NOMO-1 (cell line): ENCODE data around the gene GLRX.

Experiments used
- DNase-seq, 2 experiments: peaks; one replicate each; lab custom pipeline; 2025; ENCODE audit not compliant: unreplicated experiment in 2 of 2; lab: John Stamatoyannopoulos, UW

The GLRX gene

DNA sequence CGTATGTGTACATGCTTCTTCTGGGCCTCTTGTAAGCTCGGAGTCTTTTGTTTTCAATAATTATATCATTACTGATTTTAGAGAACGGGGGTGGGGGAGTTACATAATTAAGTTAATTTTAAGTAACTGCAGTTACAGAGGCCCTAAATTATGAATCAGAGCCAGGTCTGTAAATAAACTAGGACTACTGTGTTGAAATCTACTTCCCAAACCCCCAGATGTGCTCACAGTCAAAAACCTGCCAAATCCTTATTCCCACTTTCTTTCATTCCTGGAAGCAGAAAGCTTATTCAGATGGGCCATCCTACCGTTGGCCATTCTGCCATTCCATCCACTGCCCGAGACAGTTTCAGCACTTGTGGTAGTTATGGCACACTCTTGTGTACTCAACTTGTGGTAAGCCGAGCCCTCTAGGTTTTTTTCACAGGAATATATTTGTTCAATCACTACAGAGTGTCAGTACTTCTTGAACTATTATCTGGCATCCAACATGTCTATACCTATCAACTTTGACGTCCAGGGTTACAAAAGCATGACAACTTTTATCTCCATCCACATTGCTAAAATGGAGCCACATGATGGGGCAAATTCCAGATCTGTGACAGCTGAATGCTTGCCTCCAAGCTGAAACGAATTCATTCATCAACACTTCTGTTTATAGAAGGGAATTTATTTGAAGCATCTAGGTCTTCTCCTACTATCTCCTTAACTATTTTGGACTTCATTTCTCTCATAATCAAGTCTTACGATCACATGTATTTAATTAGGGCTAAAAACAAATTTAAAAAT lies 37.8 kb downstream of the GLRX start:
- no peak for DNase-seq

DNA sequence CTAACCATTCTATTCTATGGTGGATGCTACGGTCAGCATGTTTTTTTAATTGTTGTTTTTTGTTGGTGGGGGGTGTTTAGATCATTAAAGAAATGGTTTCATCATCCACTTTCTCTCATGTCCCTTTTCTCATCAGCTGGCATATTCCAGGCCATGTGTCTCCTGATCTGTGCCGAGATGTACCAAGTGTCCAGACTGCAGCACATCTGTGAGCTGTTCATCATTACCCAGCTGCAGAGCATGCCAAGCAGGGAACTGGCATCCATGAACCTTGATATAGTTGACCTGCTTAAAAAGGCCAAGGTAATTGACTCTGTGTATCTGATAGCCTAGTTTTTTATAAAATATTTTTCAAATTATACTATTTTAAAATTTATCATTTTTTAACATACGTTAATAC lies 38.9 kb downstream of the GLRX start:
- DNase-seq: no peak

DNA sequence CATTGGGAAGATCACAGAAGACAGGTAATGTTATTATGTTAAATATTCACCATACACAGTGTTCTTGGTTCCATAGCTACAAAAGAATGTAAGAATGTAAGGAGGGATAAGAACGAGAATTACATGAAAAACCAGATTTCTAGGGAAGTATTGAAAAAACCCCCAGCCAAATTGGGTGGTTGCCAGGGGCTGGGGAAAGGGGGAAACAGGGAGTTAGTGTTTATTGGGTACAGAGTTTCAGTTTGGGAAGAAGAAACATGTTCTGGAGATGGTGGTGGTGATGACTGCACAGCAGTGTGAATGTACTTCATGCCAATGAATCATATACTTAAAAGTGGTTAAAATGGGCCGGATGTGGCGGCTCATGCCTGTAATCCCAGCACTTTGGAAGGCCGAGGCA lies 40.3 kb downstream of the GLRX start:
- no peak for DNase-seq

DNA sequence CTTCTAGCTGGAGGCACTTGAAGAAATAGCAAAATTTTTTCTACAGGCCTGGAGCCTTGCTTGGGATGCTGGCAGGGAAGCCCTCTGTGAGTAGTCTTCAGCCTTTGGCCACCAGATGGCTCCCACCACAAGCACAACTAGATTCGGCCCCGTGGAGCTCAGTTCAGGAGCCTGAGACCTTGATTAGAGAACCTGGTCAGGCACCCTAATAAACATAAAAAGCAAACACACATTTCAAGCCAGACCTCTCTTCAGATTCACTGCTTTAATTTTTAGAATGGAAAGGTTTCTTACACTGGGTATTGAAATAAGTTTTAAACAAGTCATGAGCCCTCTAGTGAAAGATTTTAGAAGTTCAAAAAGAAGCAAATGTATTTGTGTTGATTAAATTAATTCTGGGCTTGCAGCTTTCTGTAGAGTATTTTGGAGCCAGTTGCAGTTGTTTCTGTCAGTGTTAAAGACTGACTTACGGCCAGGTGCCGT lies 41.4 kb downstream of the GLRX start:
- peak; percentile 70 to 73 for DNase-seq

DNA sequence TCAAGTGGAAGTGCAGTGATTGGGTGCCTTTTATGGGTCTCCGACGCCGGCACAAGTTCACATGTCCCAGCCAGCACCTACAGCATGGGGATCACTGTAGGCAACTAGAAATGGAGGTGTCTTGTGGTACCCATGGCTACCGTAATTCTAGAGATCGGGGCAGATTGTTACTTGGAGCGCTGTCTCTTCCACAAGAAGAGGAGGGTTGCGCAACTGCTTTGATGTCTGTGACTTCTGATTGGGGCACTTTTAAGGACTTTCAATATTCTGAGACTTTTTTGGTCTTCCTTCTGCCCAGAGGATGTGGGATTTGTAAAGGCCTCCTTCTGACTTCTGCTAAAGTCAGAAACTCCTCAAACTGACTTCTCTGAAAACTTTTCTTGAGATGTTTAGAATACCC lies 41.9 kb downstream of the GLRX start:
- DNase-seq: no peak

DNA sequence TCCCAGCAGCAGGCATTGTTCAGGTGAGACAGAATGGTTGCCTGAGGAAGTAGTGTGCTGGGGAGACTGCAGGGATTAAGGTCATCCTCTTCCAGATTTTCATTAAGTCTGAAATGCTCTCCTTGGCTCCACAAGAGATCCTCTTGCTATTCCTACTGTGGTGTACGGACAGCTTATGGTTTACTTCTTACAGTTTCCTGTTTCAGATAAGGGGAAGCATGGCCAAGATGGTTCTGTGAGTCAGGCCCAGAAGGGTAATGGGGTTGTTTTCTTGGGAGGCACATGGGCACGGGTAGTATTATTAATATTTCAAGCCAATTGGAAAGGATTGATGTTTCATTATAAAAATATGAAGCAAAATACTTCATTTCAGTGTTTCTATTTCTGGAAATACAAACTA lies 42.9 kb downstream of the GLRX start:
- peak in 1 of 2 experiments; percentile 52 for DNase-seq

DNA sequence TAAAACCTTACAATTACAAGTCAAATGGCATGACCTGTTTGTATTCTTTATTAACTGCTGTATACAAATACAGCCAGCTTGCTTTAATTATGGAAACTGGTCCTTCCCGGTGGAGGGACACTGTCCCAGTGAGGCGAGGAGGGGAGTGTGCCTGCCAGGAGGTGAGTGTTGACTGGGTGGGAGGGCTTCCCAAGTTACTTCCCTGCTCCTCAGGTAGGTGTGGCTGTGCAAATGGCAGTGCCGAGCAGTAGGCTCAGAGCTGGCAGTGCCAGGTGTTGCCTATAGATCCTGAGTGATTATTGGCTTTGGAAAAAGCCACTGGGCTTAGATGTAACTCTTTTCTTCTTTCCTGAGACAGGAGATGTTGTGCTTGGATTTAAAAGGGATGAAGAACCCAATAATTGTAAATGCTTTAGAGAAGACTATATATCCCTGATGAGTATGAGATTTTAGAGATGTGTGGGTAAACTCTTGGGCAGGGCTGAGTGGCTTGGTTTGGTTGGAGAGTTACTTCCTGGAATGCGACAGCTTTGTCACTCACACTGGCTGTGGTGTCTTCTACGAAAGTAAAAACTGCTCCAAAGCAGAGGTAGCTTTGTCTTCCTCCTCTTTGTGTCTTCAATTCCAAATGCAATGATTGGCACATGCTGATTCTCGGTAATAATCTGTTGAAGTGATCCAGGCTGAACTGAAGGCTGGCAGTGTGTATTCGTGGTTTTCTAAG lies 43.7 kb downstream of the GLRX start:
- DNase-seq: no peak

DNA sequence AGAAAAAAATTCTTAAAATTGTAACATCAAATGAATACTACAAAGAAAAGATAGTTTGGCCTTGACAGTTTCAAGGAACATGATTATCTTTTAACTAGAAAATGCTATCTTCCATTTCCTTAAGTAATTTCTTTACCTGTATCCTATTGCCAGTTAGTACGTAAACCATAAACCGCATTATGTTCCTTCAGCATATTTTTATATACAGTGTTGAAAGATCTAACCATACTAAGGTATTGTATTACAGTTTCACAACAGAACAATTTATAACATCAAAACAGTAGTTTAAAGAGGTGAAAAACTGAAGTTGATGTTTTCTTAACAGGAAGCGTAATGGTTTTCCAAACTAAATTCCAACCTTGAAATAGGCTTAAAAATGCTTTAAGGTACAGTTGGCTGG lies 45.1 kb downstream of the GLRX start:
- no peak for DNase-seq

DNA sequence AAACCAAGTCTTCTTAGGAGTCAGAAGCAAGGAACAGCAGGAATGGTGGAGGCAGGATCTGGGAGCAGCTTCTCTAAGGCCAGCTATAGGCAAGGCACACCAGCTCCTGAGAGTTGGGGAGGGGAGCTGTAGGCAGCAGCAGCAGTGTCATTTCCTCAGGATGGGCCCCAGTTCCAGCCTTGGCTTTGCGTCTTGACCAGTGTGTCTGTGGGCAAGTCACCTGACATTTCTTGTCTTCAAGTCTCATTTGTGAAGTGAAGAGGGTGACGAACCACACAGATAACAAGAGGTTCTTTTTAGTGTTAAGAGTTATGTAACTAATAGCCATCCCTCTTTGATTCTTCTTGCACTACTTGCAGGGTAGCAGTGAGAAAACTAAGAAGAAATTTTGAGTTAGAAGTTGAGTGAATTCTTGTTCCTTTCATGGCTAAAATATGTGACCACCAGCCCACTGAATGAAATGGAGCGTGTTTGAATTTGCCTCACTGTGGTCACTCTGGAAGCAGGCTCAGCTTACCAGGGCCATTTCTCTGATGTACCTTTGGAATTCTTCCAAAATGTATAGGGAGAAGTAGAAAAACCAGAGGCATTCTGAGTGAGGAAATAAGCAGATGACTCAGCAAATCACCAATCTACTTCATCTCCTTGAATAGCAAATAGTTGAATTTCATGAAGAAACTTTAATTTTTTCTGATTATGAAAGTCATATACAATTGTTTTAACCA lies 49.0 kb downstream of the GLRX start:
- no peak for DNase-seq

DNA sequence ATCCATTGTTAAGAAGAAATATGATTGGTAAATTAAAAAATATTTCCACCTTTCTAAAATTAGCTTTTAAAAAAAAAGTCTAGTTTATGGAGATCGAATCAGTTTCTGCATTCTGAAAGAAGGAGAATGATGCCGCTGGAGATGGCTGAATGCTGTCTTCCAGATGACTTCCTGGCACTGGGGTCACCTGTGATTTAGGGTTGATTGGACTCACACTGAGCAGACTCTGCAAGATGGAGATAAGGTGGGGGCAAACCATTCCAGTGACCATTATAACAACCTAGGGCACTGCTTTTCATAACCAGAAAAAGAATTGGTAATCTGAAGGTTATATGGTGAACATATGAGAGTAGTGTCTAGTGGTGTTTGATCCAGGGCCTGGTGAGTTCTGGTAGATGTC lies 50.6 kb downstream of the GLRX start:
- no peak for DNase-seq

DNA sequence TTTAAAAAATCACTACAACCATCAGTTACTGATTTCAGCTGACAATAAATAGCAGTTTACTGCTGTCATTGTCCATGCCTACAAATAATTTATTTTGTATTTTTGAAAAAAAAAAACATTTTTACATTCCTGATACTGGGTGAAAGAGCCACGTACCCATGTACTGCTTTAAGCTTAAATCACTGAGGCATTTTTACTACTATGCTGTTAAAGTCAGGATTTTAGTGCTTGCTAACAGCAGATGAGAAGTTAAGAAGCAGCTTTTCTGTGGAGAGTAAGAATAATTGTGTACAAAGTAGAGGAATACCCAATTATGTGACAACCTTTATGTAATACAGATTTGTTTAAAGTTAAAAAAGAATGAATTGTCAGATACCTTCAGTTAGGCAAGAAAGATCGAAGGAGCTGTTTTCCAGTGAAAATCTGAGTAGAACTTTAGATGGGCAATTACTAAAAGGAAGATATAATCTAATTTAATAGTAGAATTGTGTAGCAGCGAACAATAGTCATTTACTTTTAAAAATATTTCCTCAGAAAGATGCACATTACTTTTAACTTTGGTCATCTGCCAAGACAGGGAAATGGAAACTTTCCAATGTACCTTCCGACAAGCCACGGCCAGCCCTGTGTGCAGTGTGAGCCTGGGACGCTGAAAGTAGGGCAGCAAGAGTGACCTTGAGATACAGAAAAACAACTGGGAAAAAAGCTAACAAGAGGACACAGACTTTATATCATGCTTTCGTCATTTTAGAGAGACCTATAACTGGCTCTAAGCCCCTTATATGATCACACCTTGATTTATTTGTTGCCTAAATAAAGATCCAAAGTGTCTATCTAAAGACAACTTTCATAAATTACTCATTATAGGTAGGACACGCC lies 51.5 kb downstream of the GLRX start:
- no peak for DNase-seq

DNA sequence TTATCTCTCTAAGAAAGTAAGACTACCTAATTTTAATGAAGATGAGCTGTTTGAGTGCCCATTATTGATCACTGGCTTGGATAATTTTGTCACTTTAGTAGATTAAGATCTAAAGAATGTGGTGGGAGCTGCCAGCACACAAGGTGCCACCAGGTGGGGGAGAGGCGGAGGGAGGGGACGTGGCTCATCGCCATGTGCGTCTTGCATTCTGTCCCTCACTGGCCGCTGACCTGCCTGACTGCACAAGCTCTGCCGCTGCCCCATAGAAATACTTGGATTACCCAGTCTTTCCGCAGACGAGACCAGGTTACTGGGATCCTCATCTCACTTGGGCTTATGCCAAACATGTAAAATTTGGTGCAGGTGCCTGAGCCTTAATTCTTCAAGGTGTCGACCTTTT lies 53.8 kb downstream of the GLRX start:
- no peak for DNase-seq

DNA sequence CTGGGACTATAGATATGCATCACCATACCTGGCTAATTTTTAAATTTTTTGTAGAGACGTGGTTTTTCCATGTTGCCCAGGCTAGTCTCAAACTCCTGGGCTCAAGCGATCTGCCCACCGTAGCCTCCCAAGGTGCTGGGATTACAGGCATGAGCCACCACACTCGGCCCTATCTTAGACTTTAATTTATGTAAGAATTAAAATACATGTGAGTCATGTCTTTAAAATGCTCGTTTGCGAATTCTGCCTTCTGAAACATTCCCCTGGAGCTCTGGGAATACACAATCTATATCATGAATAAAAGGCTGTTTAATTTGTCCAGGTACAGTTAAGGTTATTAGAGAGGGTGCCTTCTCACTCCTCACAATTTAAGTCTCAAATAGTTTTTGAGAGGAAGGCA lies 58.6 kb downstream of the GLRX start:
- no peak for DNase-seq
